ENCODE measurements around the gene TRIM63. TPM values are rescaled to one million over a fixed set of nuclear protein-coding genes. Genes with fewer than 3 reads are reported as not detected.

Gene TRIM63
- total and polyA plus RNA-seq, 8 donors: 0.15 to 1.8 (median 0.29) TPM; not detected in 3

DNA sequence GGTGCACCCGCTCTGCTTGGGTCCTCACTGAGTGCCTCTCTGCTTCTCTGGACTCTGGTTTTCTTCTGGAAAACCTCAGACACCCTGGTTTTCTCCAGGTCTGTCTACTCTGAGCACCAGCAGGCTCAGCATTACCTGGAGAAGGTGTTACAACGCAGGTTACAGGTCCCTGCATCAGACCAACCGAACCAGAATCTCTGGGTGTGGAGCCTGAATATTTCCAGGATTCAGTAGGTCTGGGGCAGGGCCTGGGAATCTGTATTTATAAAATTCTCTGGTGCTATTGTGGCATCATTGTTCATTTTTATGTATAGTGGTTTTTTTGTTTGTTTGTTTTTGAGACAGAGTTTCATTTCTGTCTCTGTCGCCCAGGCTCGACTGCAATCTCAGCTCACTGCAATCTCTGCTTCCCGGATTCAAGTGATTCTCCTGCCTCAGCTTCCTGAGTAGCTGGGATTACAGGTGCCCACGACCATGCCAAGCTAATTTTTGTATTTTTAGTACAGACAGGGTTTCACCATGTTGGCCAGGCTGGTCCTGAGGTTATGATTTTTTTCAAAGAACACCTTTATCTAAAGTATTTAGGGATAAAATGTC lies 20.1 kb downstream of the TRIM63 start:
- no peak for DNase-seq
- H3K4me1 ChIP-seq: peaks cover 6 to 14% of the 10 kb centered on the region in 2 donors
- no peaks in the 10 kb centered on the region for H3K36me3 ChIP-seq
- no peak overlapping the region for H3K4me3 ChIP-seq
- H3K9me3 ChIP-seq: no peaks in the 10 kb centered on the region
- no peak overlapping the region for H3K27ac ChIP-seq
- ATAC-seq: no peak
- intact Hi-C loops (cut with DNase I): no loop called here
- TF ChIP-seq, protein P1, sequence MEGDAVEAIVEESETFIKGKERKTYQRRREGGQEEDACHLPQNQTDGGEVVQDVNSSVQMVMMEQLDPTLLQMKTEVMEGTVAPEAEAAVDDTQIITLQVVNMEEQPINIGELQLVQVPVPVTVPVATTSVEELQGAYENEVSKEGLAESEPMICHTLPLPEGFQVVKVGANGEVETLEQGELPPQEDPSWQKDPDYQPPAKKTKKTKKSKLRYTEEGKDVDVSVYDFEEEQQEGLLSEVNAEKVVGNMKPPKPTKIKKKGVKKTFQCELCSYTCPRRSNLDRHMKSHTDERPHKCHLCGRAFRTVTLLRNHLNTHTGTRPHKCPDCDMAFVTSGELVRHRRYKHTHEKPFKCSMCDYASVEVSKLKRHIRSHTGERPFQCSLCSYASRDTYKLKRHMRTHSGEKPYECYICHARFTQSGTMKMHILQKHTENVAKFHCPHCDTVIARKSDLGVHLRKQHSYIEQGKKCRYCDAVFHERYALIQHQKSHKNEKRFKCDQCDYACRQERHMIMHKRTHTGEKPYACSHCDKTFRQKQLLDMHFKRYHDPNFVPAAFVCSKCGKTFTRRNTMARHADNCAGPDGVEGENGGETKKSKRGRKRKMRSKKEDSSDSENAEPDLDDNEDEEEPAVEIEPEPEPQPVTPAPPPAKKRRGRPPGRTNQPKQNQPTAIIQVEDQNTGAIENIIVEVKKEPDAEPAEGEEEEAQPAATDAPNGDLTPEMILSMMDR (IDR thresholded peaks at IDR 0.05): no peak
- H3K27me3 ChIP-seq: peaks cover 45 to 82% of the 10 kb centered on the region in 2 donors

DNA sequence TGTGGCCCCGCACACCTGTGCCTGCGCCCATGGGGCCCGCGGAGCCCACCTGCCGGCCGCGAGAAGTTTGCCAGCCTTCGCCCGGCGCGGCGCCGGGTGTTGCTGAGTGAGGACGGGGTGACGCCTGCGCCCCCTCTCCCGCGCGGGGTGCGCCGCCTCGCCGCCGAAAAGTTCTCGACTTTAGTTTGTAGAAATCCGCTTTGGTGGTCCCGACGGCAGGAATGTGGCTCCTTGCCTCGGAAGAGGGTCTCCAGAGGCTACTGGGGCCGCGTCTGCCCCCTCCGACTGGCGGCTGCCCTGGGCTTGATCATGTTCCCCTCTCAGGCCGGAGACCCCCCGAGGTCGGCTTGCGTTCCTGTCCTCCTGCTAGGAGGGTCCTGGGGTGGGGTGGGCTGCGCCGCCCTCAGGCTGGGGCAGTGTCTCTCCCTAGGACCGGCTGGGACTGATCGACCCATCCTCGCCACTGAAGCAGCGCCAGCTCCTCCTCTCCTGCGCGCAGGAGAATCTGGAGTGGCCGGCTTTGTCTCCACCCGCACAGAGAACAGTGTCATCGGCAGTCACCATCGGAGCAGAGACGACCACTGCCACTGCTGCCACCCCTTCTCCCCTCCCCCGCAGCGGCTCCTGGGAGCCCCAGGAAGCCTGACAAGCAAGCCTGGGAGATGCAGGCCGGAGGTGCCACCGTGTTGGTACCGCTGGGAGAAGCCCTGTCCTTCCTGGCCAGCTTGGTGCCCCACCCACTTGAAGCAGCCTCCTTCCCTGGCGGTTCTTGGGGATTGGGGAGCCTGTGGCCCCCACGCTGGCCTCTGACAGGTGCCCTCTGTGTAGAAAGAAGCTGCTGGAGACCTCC lies 21.0 kb downstream of the TRIM63 start:
- Histone ChIP-seq H3K9me3 (no peaks in the 10 kb centered on the region), H3K36me3 (no peaks in the 10 kb centered on the region), H3K27me3 (peaks cover 45 to 83% of the 10 kb centered on the region in 2 donors), H3K27ac (no peak overlapping the region), H3K4me1 (peaks cover 6 to 14% of the 10 kb centered on the region in 2 donors), H3K4me3 (no peak overlapping the region)
- ATAC-seq (no peak), DNase-seq (no peak)
- intact Hi-C loops (cut with DNase I): no loop called here
- TF ChIP-seq, protein P1 (IDR thresholded peaks at IDR 0.05): no peak

DNA sequence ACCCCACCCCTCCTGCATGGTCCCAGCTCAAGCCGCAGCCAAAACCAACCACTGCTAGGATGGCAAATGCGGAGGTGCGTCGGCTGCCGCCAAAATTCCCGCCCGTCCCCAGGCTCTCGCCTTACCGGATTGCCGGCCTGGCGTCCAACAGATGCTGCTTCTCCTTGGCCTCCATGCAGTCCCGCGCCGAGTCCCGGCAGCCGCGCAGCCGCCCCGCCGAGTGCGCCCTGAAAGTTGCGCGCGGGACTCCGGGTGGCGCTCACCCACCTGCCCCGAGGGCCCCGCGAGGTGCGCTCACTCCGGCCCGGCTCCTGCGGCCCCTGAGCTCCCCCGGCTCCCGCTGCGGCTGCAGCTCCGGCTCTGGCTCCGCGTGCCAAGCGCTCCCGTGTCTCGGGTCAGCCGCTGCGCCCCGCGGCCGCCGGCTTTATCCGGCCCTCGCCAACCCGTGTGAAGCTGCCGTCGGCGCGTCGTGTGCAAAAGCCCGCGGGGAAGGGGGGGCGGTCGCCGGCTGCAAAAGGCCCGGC lies 21.6 kb downstream of the TRIM63 start, which contains the start of gene SLC30A2:
Gene SLC30A2 (minus strand): TSS at position 397 of the 524 bp plus-strand sequence. CDS start 222 bp downstream, at position 175.
- TF ChIP-seq, protein P1 (IDR thresholded peaks at IDR 0.05): no peak
- intact Hi-C loops (cut with DNase I): no loop called here
- Histone ChIP-seq H3K27ac (no peak within 1 kb of the TSS), H3K27me3 (peaks cover 45 to 82% of the 10 kb centered on the region in 2 donors), H3K4me1 (peaks cover 6 to 14% of the 10 kb centered on the region in 2 donors), H3K36me3 (no peaks in the 10 kb centered on the region), H3K4me3 (no peak within 1 kb of the TSS), H3K9me3 (no peaks in the 10 kb centered on the region)
- DNase-seq (peak in 1 of 4 donors; percentile 32), ATAC-seq (peak; percentile 12)

DNA sequence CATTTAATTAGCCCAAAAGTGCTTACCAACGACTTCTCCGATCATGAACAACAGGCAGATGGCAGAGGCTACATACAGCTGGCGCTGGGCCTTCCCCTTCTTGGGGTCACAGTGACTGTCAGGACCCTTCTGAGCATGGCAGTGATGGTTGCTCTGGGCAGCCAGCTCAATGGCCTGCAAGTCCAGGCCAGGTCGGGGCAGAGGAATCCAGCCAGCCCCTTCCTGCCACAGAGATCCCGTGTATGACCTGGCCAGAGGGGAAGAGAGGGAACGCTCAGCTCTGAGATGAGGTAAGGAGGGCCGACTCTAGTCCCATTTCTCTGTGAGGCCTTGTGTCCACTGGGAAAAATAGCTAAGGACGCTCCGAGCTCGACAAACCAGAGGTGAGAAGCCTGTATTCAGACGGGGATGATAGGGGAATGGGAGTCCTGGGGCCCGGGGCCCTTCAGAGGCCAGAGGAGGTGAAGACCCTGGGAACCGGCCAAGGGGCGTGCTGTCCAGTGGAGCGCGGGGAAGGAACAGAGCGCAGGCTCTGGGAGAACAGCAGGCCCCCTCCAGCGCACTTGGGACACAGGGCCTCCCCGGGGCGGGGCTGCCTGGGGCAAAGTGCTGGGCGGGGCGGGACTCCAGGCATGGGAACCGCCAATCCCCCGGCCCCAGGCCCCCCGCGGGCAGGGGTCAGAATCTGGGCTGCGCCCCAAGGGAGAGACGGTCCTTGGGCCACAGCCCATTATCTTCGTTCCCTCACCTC lies 22.3 kb downstream of the TRIM63 start:
- intact Hi-C loops (cut with DNase I): no loop called here
- no peak overlapping the region for H3K4me3 ChIP-seq
- H3K27ac ChIP-seq: no peak overlapping the region
- H3K36me3 ChIP-seq: no peaks in the 10 kb centered on the region
- peaks cover 45 to 83% of the 10 kb centered on the region in 2 donors for H3K27me3 ChIP-seq
- ATAC-seq: peak; percentile 14
- no peak for DNase-seq
- TF ChIP-seq, protein P1 (IDR thresholded peaks at IDR 0.05): no peak
- no peaks in the 10 kb centered on the region for H3K9me3 ChIP-seq
- peaks cover 6 to 14% of the 10 kb centered on the region in 2 donors for H3K4me1 ChIP-seq

All from left lung (tissue), 10 donors.